NCI-H146 treated with DMSO at 0.1 percent for 48 hours (cell line): ENCODE results near the gene PI4KA.
"Not testable (repeated sequence)": the region's sequence is repeated elsewhere in the genome, so short reads cannot be mapped to it uniquely, and the experiment has no call there.

Source experiments
- DNase-seq: peaks from one replicate; lab custom pipeline; 2025; ENCODE audit not compliant: unreplicated experiment; lab: John Stamatoyannopoulos, UW

The PI4KA gene

GRCh38 chr22:20858615-20859416 is at the start of gene PI4KA, which contains the start of gene SNAP29:
Gene PI4KA (minus strand): TSS chr22:20858811. CDS start chr22:20858725, 86 bp downstream.
Gene SNAP29 (plus strand): TSS chr22:20859007. CDS start chr22:20859111, 104 bp downstream.
- peak; percentile 76 for DNase-seq

DNA sequence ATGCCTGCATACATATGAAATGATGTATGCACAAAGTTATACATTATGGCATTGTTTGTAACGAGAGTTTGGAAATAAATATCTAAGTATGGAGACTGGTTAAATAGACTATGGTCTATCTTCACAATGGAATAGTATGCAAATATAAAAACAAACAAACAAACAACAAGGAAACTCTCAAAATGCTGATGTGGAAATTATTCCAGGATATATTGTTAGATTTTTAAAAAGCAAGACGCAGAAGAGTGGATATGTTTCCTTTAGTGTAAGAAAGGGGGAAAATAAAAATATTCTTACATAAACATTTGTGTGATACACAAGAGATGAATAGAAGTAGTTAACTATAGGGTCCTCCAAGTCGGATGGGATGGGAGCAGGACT is 47.8 kb upstream of the PI4KA start:
- no peak for DNase-seq

GRCh38 chr22:20905415-20906386 is 47.1 kb upstream of the PI4KA start:
- DNase-seq, result no peak

GRCh38 chr22:20904980-20905355 is 46.4 kb upstream of the PI4KA start:
- DNase-seq, result no peak

DNA sequence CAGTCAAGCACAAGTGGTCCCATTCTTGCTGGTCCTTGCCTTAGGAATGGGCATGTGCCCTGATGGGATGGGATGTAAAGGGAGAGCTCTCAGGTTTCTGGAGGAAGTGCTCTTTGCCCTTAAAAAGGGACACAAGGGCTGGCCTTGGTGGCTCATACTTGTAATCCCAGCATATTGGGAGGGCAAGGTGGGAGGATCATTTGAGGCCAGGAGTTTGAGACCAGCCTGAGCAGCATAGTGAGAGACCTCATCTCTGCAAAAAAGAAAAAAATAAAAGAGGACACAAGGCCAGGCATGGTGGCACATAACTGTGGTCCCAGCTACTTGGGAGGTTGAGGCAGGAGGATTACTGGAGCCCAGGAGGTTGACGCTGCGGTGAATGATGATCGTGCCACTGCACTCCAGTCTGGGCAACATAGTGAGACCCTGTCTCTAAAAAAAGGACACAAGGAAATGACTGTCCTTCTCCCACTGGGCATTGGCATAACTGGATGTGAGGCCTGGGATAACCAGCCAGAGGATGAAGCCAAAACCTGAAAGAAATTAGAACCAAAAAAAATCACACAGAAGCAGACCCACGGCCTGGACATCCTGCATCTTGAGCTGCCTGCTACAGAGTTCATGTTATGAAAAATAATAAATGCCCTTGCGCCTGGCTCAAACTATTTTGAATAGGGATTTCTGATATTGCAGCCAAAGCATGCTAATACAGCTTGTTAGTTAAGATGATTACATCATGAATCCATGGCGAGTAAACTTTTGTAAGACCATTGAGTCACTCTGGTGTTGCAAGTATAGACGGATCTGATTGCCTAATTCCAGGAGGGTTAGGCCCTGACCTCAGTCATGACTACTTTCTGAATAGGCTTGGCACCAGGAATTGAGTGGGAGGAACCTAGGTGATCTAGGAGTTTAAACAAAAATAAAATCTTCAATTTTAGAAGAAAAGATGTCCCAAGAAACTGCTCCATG is 45.7 kb upstream of the PI4KA start:
- no peak for DNase-seq

GRCh38 chr22:20903093-20903492 is 44.5 kb upstream of the PI4KA start:
- no peak for DNase-seq

- not testable (repeated sequence) for DNase-seq
Measured at GRCh38 chr22:20901093-20902033, 42.8 kb upstream of the PI4KA start.

GRCh38 chr22:20899827-20900423 is 41.3 kb upstream of the PI4KA start:
- no peak for DNase-seq

DNA sequence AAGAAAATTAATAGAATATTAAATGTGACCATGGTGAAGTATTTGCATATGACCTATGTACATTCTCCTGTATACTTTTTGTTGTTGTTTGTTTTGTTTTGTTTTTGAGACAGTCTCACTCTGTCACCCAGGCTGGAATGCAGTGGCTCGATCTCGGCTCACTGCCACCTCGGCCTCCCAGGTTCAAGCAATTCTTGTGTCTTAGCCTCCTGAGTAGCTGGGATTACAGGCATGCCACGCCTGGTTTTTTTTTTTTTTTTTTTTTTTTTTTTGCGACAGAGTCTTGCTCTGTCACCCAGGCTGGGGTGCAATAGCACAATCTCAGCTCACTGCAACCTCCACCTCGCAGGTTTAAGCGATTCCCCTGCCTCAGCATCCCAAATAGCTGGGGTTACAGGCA is 39.1 kb upstream of the PI4KA start:
- DNase-seq, result not testable (repeated sequence)

GRCh38 chr22:20890975-20891374 is 32.4 kb upstream of the PI4KA start:
- DNase-seq, result no peak

GRCh38 chr22:20889904-20890540 is 31.4 kb upstream of the PI4KA start:
- no peak for DNase-seq

DNA sequence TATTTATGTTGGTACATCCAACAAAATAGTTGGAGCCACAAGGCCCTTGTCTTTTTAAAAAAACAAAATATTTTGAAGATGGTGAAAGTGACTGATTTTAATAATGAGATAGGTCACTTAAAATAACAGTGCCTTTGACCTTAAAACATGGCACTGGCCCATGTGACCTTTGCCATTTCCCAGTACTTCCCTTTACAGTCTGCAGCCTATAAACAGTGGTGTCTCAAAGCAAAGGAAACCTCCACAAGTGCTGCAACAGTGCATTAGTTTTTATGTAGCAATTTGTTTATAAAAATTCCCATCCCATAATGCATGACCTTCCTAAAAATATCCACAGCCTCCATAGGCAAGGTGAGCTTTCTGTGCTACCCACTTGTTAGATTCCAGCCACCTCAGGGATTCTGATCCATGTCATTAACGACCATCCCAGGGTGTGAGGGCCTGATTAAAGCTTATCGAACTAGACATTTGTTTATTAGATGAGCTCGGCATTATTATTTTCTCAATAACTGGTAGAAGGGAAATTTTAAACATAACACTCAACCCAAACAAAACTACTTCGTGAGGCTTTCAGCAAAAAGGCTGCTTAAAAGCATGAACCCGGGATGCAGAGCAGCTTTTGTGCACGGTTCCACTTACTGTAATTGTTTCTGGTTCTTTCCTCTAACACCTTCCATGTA is 30.6 kb upstream of the PI4KA start:
- no peak for DNase-seq

DNA sequence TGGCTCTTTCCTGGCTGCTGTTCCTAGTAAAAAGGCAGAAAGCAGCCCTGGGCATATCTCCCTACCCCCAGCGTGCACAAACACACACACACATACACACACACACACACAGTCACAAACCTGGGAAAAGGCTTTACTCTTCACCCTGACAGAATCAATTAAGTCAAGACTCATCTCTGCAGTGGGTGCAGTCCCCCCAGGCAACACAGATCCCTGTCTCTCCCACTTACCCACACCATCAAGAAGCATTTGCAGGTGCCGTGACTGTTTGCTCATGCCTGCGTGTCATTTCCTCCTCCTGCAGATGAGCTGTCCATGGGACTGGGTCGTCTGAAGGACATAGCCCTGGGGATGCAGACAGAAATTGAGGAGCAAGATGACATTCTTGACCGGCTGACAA is 28.8 kb upstream of the PI4KA start:
- no peak for DNase-seq

DNA sequence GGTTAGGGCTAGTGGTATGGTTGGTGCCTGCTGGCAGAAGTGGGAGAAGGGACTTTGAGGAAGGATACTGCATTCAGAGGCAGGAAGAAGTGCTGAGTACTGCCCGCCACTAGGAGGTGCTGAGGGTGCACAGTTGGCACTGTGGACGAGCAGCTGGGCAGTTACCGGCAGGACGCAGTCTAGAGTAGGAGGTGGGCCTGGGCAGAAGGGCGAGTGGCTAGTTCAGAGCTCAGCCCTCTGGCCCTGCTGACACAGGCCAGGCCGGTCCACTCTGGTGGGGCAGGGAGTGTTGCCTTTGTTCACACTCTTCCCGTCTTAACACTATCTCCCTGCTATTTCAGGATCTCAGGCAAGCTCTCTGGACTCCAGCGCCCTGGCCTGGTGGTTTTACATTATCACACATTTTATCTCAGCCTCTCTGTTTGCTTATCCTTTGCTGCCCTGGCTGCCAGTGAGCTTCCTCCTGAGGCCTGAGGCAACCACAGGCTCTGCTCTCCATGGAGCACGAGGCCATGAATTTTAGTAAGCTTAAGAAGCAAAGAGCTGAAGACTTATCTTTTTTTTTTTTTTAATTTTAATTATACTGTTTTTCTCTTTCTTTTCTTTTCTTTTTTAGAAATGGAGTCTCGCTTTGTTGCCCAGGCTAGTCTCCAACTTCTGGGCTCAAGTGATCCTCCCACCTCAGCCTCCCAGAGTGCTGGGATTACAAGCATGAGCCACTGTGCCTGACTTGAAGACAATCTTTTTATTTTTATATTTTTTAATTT is 27.1 kb upstream of the PI4KA start:
- DNase-seq, result peak; percentile 32

GRCh38 chr22:20885017-20885556 is 26.5 kb upstream of the PI4KA start:
- no peak for DNase-seq

GRCh38 chr22:20884454-20884853 is 25.8 kb upstream of the PI4KA start:
- no peak for DNase-seq

DNA sequence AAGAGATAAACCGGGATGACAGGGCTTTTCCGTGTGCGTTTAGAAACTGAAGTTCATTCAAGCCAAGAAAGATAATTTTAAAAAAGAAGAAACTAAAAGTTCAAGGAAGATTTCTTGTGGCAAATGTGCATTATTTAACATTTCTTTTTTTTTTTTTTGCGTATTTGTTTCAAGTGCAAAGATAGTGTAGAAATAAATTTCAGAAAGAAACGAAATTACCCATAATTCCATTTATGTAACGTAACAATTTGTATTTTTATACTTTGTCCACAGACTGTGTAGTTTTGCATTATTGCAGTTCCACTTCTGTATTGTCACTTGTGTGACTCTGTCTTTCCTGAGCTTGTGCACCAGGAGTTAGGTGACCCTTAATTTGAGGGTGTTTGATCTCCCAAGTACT is 24.2 kb upstream of the PI4KA start:
- DNase-seq, result no peak
